Activated CD4-positive, alpha-beta T cell treated with anti-CD3 and anti-CD28 coated beads for 1 hour (primary cell): ENCODE measurements around the gene NGRN.
"Not testable (repeated sequence)": the region's sequence is repeated elsewhere in the genome, so short reads cannot be mapped to it uniquely, and the experiment has no call there.

Source experiments
- DNase-seq: peaks from one replicate; pipeline ENCODE4 v3.0.0-alpha.2; 2020

NGRN gene

GRCh38 chr15:90286678-90287077, 21.2 kb downstream of the NGRN start:
- DNase-seq, result no peak

- no peak for DNase-seq
Measured at GRCh38 chr15:90287101-90287500, 21.6 kb downstream of the NGRN start.

- no peak for DNase-seq
Measured at GRCh38 chr15:90287946-90288345, 22.5 kb downstream of the NGRN start.

GRCh38 chr15:90291679-90292356, 26.3 kb downstream of the NGRN start:
- no peak for DNase-seq

GRCh38 chr15:90293040-90293810, 27.8 kb downstream of the NGRN start:
- DNase-seq, result peak; percentile 51

GRCh38 chr15:90294159-90294558, 28.7 kb downstream of the NGRN start:
- no peak for DNase-seq

- no peak for DNase-seq
Measured at GRCh38 chr15:90294601-90295269, 29.3 kb downstream of the NGRN start.

GRCh38 chr15:90295270-90295648, 29.8 kb downstream of the NGRN start:
- no peak for DNase-seq

GRCh38 chr15:90296316-90296884, 30.9 kb downstream of the NGRN start:
- not testable (repeated sequence) for DNase-seq

GRCh38 chr15:90297021-90297420, 31.5 kb downstream of the NGRN start:
- no peak for DNase-seq

- DNase-seq, result no peak
Measured at GRCh38 chr15:90300541-90300940, 35.1 kb downstream of the NGRN start.

GRCh38 chr15:90300988-90301706, 35.7 kb downstream of the NGRN start:
- DNase-seq, result peak; percentile 22

- no peak for DNase-seq
Measured at GRCh38 chr15:90301707-90302300, 36.3 kb downstream of the NGRN start.

- DNase-seq, result not testable (repeated sequence)
Measured at GRCh38 chr15:90305355-90305754, 39.9 kb downstream of the NGRN start.

- DNase-seq, result no peak
Measured at GRCh38 chr15:90305932-90306331, 40.5 kb downstream of the NGRN start.

GRCh38 chr15:90306560-90306959, 41.1 kb downstream of the NGRN start:
- DNase-seq, result no peak

- DNase-seq, result no peak
Measured at GRCh38 chr15:90307661-90308060, 42.2 kb downstream of the NGRN start.

GRCh38 chr15:90309020-90309419, 43.5 kb downstream of the NGRN start:
- no peak for DNase-seq

- DNase-seq, result no peak
Measured at GRCh38 chr15:90315278-90315982, 50.0 kb downstream of the NGRN start.

GRCh38 chr15:90316139-90316538, 50.7 kb downstream of the NGRN start:
- DNase-seq, result no peak

GRCh38 chr15:90318591-90318990, 53.1 kb downstream of the NGRN start:
- no peak for DNase-seq
